NCI-H69 (cell line): ENCODE results near the gene MCM9.

Experiments used
- DNase-seq: peaks from one replicate; lab custom pipeline; 2025; lab: John Stamatoyannopoulos, UW

MCM9 gene

DNA sequence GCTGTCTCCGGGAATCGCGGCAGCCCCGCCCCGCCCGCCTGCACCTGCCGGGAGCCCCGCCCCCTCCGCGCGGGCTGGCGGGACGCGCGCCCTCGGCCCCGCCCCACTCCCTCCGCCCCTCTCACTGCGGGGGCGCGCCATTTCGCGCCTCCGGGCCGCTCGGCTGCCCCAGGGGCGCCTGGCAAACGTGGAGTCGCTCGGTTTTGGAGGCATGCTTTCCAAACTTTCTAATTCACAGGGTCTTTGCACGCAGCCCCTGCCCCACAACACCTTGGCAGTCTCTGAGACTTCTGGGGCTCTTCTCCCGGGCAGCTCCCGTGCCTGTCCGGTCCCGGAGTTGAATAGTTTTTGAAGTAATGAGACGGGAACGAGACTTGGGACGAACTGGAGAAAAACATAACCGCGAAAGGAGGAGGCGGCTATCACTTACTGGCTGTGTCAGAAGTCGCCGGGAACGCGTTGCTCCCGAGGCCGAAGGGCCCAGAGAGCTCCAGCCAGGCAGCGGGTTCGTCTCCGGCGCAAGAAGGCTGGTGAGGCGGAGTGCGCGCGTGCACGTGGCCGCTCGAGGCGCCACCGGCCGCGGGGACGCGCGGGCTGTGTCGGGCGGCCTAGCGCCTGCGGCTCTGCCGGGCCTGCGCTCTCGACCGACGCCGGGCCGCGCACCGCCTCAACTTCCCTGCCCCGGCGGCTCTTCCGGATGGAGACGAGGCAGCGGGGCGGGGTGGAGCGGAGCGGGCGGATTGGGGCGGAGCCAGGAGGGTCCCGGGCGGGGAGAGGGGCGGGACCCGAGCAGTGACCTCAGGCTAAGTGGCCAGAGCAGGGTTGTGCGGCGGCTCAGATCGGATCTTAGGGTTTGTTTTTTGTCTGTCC is at the start of gene MCM9:
Gene MCM9, minus strand, starts transcription at position 699 of the 870 bp plus-strand sequence. CDS start 3,436 bp downstream, outside the sequence.
- peak; percentile 97 for DNase-seq

DNA sequence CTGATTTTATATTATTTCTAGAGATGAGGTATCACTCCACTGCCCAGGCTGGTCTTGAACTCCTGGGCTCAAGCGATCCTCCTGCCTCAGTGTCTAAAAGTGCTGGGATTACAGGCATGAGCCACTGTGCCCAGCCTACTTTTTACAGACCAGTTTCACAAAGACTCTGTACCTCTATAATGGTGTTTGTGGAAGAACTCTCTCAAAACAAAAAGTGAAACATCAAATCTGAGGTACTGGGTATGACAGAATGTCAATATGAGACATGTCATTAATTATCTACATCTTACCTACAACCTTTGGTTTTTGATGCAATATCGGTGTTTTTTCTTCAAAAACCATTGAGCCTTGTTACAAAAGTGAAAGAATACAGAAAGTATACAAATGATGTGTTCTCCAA is 49.4 kb upstream of the MCM9 start:
- no peak for DNase-seq

DNA sequence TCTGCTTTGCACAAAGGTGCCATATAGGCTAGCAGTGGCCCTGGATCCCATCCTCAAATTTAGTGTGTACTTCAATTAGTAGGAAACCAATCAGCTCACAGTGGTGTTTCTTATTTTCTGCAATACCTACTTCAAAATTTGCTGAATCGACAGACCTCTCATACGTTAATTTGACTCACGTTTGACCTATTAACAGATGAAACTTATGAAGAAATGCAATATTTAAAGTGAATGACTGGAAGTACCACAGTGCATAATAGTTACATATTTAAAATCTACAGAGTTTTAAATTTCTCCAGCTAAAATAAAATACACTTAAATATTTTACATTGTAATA is 47.6 kb upstream of the MCM9 start:
- DNase-seq, result no peak

DNA sequence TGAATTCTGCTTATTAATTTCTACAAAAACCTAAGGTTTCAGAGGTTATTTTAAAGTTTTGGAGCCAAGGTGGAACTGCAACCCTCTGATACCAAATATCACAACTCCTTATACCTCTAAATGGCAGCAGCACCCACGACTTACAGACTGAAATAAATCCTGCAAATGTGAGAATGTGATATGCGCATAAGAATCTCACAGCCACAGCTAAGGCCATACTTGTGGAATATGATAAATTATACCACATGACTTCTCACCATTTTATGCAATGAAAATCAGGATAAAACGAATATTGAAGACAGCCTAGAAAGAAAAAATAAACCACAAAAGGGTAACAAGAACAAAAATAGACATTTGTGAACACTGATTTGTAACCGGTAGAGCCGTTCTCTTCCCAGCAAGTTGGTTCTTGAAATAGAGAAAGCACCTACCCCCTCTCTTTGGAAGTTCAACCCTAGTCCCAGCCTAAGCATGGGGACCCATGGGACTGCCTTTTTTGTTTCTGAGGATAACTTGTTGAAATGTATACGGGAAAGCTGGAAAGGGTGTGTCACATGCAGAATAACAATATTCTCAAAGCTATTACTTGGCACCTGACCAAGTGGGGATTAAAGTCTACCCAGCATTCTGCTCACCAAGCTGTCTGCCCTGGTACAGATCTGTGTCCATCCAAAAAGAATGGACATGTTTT is 47.1 kb upstream of the MCM9 start:
- DNase-seq, result peak; percentile 26

DNA sequence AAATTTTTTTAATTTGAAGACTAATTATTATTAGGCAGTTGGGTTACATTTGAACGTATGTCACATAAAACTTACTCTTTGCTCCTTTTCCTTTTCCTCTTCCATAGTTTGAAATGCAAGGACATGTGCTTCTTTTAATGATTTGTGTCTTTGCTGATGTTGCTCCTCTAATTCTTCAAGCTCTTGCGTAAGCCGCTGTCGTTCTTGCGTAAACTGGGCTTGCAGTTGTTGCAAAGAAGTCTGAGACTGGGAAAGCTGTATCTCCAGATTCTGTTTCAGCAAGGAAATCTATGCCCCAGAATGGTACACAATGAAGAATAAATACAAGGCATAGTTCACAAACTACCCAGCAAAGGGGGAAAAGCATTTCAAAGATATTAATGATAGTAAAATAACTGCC is 45.1 kb upstream of the MCM9 start:
- DNase-seq, result no peak

DNA sequence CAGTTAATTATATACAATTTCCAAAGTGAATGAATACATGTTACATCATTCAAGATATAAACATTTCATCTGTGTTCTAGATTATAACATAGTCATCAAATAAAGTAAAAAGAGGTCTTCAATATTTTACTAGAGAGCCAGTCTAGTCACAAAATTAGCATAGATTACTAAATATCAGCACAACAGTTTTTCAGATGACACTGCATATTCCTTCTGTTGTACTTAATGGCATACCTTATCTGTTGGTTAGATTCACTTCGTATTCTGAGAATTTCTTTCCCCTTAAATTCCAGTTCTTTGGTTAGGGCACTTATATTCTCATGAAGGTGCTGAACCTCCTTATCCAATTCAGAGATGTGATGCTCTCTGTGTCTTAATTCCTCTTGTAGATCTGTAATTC is 39.8 kb upstream of the MCM9 start:
- DNase-seq, result no peak

DNA sequence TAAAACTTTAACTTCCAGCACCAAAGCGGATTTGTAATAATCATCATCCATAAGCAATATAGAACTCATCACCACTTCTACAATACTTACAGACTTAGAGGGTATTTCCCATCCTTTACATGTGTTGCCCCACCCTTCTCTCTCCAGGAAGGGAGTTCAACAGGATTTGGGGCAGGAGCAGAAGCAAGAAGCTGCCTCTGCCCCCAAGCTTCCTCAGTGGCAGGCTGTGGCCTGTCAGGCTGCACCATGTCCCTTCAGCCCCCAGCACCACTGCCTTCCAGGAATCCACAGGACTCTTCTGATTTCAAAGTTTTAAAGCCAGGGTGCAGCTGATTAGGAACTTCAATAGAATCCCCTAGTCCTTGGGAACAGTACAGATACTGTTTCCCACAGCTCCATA is 36.7 kb upstream of the MCM9 start:
- no peak for DNase-seq

DNA sequence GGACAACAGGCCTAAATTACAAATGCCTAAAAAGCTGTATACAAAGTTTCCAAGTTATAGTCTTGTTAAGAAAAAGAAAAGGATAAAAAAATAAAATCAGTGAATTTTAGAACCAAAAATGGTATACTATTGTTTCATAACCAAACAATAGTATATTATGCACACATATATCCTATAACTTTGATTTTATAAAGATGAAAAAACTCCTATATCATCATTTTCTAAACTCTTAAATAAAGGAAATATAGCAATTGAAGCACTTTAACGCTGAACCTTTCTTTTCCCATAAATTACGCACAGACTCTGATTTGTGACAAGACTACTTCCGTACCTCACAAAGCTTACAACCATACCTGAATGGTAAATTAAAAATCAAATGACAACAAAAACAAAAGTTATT is 35.9 kb upstream of the MCM9 start:
- DNase-seq, result no peak

DNA sequence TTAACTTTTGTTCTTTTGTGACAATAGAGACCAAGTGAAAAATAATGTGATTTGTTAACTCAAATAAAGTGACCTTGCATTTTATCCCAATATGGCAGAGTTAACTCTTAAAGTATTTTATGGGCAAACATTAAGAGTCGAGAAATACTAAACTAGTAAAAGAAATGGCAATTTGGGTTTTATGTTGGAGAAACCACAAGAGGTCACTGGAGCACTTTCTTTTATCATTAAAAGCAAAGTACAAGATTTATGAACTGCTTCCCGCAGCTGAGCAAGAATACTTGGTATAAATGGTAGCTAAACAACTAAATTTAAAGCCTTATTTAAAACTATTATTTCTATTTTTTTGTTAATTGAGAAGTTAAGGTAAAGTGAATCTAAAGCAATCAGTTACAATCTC is 33.5 kb upstream of the MCM9 start:
- peak; percentile 49 for DNase-seq

DNA sequence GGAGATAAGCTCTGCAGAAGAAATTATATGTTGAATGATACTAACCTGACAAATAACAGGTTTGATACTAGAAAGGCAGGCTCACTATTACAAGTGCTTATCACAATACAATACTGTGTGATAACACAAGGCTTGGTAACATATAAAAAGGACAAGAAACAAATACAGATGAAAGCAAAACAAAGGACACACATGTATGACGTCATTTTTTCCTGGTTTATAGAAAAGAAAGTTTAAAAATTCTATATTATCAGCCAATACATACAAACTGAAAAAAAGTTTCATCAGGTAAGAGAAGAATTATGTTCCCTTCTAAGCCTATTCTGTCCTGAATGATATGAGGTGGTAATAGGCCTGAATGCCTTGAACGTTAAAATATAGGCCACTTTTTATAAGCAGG is 32.3 kb upstream of the MCM9 start:
- DNase-seq, result no peak

DNA sequence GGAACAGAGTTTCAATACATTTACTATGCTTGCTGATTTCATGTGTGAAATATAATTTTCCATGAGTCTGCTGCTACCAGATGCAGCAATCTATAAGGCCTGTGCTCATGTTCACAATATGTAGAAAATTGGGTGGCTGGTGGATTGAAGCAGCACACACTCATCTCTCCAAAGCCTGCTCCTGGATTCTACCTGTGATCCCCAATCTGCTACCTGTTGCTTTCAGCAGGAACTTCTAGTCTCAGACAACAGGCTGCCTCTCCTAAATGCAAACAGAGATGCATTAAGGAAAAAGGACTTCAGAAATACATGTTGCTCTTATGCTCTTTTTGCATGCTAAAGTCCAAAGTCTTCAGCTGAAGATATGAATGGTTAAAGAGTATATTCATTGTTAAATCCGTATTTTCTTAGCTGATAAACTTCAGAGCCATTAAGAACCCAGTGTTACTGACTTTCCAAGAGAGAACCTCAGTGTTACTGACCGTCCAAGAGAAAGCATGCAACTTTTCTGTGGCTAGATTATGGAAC is 30.9 kb upstream of the MCM9 start:
- no peak for DNase-seq

DNA sequence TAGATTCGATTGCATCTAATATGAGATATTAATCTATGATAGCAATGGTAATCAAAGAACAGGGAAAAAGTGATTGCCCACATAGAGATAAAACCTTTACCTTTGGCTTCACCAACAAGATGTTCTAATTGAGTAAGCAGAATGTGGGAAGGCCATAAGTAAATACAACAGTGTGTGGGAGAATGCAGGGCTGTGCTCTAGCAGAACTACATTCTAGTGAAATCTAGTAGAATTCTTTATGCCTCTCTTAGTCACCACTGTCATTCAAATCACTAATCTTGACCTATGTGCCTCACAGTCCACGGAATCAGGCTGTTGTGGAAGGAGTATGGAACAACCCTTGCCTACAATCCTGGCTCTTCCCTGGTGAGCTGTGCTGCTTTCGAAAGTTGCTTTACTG is 30.4 kb upstream of the MCM9 start:
- no peak for DNase-seq

DNA sequence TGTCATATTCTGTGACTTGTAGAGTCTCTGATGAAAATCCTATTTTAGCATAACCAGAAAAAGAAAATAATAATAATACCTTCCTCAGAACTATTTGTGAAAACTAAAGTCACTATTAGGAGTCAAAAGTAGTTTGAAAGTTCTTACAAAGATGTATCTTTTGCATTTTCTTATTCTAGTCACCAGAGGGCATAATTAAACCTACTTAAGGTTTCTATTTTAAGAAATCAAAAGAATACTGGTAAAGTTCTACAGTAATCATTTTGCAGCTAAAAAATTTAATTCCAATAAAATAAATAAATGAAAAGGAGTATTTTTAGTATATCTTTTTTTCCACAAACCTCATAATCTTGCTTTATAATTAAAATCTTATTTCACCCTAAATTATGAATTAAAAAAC is 28.0 kb upstream of the MCM9 start:
- peak; percentile 17 for DNase-seq

DNA sequence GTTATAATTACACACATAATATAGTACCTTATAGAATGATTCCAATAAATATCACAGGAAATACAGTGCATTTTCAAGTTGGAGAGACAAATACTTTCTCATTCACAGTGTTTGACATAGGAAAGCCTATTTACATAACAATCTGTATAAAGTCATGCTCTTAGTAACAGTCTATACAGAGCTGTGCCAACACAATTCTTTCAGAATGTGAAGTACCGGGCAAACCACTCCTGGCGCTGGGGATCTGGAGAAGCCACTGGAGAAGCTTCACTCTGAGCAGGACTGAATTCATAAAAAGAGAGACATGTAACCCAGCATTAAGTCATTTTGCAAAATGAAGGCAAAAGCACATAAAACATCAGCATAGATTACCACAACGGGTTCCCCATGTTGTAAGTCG is 24.9 kb upstream of the MCM9 start:
- no peak for DNase-seq

DNA sequence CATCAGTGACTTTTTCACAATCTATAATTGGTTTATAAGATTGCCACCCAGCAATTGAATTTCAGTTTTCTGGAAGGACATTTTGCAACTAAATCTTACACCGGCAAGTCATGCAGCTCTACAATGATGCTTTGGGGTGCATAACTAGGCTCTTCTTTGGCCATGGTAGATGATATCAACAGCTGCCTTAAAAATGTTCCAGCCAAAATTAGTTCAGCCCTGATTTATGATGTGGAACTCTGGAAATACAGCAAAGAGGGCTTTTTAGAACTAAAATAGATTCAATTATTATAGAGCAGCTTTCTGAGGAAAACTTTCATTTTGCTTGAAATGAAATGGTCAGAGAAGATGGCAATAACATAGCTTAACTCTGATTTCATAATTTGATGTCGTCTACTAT is 18.4 kb upstream of the MCM9 start:
- no peak for DNase-seq

DNA sequence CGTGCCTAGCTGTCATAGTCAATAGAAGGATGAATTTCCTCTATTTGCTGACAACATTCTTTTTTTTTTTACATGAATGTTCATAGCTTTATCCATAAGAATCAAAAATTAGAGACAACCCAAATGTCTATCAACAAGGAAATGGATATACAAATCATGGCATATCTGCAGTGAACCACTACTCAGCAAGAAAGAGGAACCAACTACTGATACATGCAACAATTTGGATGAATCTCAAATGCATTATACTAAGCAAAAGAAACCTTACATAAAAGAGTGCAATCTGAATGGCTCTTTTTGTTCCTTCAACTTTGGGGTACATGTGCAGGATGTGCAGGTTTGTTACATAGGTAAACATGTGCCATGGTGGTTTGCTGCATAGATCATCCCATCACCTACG is 17.7 kb upstream of the MCM9 start:
- DNase-seq, result no peak

DNA sequence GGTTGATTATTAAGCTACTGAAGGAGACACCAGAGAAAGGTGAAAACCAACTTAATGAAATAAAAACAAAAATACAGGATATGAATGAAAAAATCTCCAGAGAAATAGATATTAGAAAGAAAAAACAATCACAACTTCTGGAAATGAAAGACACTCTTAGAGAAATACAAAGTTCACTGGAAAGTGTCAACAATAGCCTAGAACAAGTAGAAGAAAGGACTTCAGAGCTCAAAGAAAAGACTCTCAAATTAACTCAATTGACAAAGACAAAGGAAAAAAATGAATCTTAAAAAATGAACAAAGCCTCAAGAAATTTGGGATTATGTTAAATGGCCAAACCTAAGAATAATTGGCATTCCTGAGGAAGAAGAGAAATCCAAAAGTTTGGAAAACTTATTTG is 10.3 kb upstream of the MCM9 start:
- DNase-seq, result no peak

DNA sequence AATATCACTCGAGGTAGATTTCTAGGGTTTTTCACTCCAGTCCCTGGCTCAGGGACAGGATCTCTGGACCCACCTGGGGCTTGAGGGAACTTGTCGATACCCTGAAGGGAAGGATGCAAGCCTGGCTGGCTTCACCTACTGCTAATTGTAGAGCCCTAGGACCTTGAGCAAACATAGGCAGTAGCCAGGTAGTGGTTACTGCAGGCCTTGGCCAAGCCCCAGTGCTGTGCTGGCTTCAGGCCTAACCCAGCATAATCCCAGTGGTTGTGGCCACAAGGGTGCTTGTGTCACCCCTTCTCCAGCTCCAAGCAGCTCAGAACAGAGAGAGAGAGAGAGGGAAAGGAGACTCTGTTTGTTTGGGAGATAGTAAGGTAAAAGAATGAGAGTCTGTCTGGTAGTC is 5.8 kb upstream of the MCM9 start:
- peak; percentile 94 for DNase-seq

DNA sequence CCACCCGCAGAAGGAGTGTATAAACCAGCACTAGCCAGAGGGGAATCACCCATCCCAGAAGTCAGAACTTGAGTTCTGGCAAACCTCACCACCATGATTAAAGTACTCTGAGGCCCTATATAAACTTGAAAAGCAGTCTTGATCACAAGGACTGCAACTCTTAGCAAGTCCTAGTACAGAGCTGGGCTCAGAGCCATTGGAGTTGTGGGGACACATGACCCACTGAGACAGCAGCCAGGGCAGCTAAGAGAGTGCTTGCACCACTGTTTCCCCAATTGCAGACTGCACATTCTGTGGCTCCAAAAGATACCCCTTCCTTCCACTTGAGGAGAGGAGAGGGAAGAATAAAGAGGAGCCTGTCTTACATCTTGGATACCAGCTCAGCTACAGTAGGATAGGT is 4.7 kb upstream of the MCM9 start:
- DNase-seq, result no peak

DNA sequence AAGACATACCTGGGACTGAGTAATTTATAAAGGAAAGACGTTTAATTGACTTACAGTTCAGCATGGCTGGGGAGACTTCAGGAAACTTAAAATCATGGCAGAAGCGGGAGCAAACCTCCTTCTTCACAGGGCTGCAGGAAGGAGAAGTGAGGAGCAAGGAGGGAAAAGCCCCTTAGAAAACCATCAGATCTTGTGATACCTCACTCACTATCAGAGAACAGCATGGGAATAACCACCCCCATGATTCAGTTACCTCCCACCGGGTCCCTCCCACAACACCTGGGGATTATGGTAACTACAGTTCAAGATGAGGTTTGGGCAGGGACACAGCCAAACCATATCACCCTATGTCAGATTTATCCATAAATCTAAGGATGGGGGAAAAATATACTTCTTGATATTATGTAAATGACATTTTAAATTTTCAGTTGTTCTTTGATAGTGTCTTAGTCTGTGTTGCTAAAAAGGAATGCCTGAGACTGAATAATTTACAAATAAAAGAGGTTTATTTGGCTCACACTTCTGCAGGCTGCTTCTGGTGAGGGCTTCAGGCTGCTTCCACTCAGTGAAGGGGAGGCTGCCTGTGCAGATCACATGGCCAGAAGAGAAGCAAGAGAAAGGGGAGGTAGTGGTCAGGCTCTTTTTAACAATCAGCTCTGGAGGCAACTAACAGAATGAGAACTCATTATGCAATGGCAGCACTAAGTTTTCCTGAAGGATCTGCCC is 1.2 kb upstream of the MCM9 start:
- DNase-seq, result no peak

DNA sequence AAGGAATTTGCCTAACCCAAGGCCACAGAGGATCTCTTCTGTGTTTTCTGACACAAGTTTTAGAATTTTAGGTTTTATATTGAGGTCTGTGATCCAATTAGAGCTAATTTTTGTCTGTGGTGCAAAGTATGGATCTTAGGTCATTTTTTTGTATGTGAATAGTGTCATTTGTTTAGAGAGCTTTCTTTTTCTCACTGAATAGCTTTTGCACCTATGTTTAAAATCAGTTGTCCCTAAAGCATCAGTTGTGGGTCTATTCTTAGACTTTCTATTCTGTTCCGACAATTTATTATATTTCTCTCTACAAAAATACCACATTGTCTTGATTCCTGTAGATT is 341 bp upstream of the MCM9 start:
- DNase-seq, result no peak

DNA sequence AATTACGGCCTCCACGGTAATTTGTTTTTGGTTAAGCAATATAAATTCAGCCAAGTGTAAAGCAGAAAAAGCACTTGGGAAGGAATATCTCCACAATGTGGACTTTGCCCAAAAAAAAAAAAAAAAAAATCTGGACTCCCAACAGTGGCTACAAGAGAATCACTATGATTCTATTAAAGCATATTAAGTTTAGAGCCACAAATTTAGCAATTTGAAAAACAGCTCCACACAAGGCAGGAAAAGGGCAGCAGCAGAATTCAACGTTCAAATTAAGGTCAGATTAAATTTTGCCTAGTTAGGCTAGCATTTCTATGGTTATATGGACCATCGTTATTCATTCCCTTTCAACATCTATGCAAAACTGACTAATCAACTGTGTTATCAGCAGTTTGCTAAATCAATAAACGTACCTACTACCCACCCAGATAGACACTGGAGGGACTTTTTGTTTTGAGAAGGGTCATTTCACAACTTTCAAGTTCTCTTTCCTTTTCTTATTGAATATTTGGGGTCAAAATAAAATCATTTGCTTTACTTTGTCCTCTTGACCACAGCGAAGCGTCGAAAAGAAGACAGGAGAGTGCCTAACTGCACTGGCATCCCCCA is 1.0 kb downstream of the MCM9 start:
- no peak for DNase-seq

DNA sequence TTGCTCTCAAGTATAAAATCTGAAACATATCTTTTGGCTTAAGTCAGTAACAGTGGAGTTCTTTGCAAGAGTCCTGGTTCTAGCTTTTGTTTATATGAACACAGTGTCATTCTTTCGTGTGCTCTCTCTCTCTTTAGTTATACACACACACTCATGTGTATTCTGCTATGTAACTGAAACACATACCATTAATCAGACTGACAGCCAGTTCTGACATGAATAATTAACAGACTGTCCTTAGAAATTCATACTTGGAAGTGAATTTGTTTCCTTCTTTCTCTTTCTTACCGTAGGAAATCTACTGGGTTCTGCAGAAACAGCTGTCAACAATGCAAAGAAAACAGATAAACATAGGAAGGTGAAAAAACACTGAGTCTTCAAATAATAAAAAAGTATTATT is 2.5 kb downstream of the MCM9 start:
- DNase-seq, result peak; percentile 62
